ENCODE results near the gene KRT72. TPM values are rescaled to one million over a fixed set of nuclear protein-coding genes. Genes with fewer than 3 reads are reported as not detected.
A peak's percentile ranks its signal among the peaks of the same experiment; 100 is the strongest.

KRT72 gene
- total RNA-seq, 1 donor from 2014 or later: 0.18 TPM

- intact Hi-C loops (cut with DNase I): no loop called here
- no peak for DNase-seq (ENCODE audit: low spot score)
- no peak for ATAC-seq
Observed at GRCh38 chr12:52557476-52557875, 43.8 kb downstream of the KRT72 start.

GRCh38 chr12:52555577-52555976, 45.7 kb downstream of the KRT72 start:
- intact Hi-C loops (cut with DNase I): no loop called here
- ATAC-seq: no peak
- DNase-seq (ENCODE audit: low spot score): no peak

DNA sequence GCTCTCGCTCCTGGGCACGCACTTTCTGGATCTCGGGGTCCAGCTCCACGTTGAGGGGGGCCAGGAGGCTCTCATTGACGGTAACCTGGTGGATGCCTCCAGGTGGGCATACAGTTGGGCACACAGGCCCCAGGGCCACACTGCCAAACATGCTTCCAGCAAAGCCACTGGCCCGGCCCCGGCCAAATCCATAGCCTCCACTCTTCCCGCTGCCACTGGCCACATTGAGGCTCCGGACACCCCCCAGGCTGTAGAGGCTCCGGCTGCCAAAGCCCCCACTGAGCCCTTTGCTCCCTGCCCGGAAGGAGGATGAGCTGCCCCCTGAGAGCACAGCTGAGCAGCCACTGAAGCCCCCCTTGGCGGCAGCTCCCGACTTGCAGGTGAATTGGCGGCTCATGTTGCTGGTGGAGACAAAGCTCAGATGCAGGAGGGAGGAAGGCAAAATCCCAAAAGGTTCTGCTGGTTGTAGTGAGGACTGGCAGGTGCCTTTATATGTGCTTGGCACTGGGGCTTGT, 48.5 kb downstream of the KRT72 start, which contains the start of gene KRT71:
Gene KRT71 (minus strand): TSS at position 465 of the 515 bp plus-strand sequence. CDS start 68 bp downstream, at position 397.
- DNase-seq (ENCODE audit: low spot score): no peak
- ATAC-seq: no peak
- intact Hi-C loops (cut with DNase I): no loop called here

GRCh38 chr12:52552055-52552454, 49.2 kb downstream of the KRT72 start:
- ATAC-seq (no peak), DNase-seq (ENCODE audit: low spot score) (no peak)
- intact Hi-C loops (cut with DNase I): no loop called here

DNA sequence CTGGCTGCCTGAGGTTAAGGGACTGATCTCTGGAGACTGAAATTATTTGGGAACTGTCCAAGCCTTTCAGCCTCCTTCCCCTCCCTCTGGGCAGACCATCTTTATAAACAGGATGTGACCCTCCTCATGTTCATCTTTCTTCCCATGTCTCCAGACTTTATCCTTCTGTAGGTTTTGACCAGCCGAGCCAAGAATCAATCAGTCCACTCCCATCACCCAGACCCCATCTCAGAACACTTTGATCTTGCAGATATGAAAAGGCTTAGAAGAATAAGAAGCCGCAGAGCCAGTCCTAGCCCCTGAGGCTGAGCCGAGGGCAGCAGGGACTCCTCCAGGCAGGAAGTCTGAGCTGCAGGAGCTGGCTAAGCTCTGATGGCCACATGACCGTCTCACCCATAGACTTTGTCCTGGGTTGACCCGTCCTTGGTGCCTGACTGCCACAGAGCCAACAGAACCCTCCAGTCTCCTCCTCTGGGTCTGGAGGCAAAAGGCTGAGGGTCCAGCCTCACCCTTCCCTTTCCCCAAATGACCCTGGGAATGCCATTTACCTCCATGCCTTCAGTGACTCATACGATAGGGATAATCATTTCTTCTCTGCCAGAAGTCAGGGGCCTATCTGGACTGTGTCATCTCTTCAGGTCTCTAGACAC, 49.9 kb downstream of the KRT72 start:
- ATAC-seq (no peak), DNase-seq (ENCODE audit: low spot score) (no peak)
- intact Hi-C loops (cut with DNase I): no loop called here

GRCh38 chr12:52546126-52546525, 55.1 kb downstream of the KRT72 start:
- intact Hi-C loops (cut with DNase I): no loop called here
- ATAC-seq (no peak), DNase-seq (ENCODE audit: low spot score) (no peak)

DNA sequence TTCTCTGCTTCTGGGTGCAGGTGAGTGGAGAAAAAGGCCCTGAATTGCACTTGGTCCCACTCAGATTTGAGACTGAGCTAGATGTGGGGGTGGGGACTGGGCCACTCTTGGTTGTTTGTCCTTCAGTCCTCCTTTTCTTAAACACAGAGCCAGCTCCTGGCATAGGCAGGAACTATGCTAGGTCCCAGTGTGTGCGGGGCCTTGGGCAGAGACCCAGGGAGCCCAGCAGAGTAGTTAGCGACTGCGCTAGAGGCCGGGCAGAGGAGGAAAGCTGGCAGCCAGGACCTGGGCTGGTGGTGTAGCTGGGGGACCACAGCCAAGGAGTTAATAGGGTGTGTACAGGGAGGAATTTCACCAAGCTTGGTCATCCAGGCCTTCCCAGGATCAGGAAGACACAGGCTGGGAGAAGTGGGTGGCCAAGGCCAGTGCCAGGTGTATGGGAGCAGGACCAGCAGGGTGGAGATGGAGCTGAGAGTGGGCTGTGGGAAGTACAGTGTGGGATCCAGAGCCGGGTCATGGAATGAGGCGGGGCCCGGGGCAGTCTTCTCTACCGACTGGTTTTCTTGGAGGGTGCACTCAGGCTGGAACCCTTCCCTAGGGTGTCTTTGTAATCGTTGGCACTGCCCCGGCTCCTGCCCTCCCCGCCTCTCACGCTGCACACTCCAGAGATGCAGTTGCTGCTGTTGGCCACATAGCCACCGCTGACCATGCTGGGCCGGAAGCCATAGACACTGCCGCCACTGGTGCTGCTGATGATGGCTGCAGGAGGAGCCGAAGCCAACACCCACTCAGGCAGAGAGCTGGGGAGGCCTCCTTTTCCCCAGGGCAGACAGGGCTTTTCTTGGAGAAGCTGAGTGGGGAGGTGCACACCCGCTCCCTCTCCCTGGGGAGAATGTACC, 57.0 kb downstream of the KRT72 start:
- ATAC-seq (peak; percentile 56), DNase-seq (ENCODE audit: low spot score) (no peak)
- intact Hi-C loops (cut with DNase I): no loop called here

GRCh38 chr12:52542785-52543318, 58.4 kb downstream of the KRT72 start:
- ATAC-seq (no peak), DNase-seq (ENCODE audit: low spot score) (no peak)
- intact Hi-C loops (cut with DNase I): no loop called here

DNA sequence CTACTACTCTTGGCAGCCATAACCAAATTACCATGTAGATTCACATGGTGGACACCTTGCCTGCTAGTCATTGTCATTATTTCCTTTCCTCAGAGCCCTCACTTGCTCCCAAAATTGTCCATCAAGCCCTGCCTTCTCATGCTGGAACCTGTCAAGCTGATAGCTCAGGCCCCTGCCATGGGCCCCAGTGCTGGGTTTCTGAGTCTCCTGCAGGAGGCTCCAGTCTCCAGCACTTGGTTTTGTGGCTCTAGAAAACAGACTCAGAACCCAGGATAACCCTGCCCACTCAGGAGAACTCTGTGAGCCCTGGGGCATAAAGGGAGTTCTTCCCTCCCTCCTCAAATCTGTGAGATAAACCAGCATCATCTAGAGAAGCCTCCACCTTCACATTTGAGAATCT, 59.1 kb downstream of the KRT72 start:
- DNase-seq (ENCODE audit: low spot score): no peak
- intact Hi-C loops (cut with DNase I): no loop called here

DNA sequence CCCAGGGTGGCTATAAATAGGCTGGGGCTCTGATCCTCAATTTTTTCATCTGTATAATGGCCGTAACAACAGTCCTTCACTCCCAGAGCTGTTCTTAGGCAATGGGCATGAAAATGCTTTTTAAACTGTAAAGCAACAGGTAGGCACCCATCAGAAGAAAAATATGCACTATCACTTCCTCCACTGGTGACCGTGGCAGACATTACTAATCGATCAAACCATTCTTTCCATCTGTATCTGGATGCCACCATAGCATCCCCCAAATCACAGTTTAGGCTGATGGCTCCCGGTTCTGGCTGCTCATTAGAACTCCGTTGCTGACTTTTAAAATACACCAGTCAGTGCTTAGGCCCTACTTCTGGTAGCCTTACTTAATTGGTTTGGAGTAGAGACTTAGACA, 59.6 kb downstream of the KRT72 start:
- ATAC-seq (no peak), DNase-seq (ENCODE audit: low spot score) (no peak)
- intact Hi-C loops (cut with DNase I): no loop called here

More for the DNA sequence above, 59.1 kb downstream of the KRT72 start:
- ATAC-seq: no peak

GRCh38 chr12:52540531-52540930, 60.7 kb downstream of the KRT72 start:
- intact Hi-C loops (cut with DNase I): no loop called here
- DNase-seq (ENCODE audit: low spot score) (no peak), ATAC-seq (no peak)

DNA sequence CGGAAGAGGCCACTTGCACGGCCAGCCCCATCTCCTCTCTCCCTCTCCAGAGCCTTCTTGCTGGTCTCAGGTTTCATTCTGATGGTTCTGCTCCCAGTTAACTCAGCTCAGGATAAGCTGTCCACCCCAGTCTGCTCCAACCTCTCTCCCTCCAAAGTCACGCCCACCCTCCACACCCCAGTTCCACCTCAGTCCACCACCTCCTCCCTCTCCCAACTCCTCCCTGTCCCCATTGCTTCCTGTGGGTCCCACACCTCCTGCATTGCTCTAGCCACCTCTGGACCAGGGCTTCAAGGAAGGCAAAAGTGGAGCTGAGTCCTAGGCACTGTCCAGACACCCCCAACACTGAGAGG, 61.5 kb downstream of the KRT72 start:
- intact Hi-C loops (cut with DNase I): no loop called here
- no peak for DNase-seq (ENCODE audit: low spot score)
- ATAC-seq: no peak

DNA sequence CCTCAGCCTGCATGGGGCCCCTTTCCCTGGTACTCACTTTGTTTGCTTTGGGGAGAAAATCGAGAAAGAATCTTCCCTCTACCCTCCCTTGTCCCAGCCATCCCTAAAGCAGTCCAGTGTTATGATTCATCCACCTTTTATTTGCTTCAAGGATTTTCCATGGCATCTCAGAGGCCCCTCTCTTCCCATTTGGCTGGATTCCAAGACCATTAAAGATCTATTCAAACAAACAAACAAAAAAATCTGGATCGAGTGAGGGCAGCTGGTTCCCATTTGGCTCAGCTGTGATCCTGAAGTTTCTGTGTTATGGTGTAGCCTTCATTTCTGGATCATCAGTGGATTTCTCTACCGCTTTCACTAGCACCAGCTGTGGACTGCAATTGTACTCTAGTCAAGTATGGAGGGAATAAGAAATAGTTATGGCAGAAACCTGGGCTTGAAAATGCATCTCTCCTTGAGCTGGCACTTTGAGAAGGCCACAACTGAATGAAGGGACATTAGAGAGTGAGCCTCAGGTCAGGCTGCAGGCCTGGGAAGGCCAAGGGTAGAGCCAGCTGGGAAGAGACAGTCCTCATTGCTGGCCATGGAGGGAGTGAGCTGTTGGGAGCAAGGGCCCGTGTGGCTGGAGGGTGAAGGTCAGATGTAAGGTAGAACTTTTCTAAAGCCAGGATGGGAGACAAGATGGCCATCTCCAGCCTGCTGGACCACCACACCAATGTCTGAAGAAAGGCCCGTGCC, 62.0 kb downstream of the KRT72 start:
- DNase-seq (ENCODE audit: low spot score): no peak
- intact Hi-C loops (cut with DNase I): no loop called here
- ATAC-seq: peak; percentile 78

DNA sequence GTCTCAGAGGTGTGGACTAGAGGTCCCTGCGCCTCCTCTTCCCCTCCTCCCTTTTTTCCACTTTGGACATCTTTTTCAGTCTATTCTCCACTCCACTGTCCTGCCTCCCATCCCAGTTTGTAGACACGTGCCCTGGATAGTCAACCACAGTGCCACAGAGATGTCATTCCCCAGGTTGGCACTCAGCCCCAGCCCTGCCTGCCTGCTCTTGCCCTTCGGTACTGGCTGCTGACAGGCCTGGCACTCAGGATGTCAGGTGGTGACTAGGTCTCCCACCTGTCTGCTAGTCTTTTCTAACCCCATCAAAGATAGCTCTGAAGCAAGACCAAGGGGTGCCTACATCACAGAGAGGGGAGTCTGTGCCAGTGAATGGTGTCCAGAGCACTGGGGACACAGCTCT, 64.2 kb downstream of the KRT72 start:
- DNase-seq (ENCODE audit: low spot score) (no peak), ATAC-seq (no peak)
- intact Hi-C loops (cut with DNase I): no loop called here

Other genes starting within 250 kb of the KRT72 start
- gene KRT85, start 234.0 kb downstream of the KRT72 start, total RNA-seq: not detected
- not detected for gene KRT84, start 215.8 kb downstream of the KRT72 start, total RNA-seq
- not detected for gene KRT82, start 195.1 kb downstream of the KRT72 start, total RNA-seq
- gene KRT75, start 167.1 kb downstream of the KRT72 start, total RNA-seq: not detected
- not detected for gene KRT6B, start 149.3 kb downstream of the KRT72 start, total RNA-seq
- gene KRT6C, start 127.7 kb downstream of the KRT72 start, total RNA-seq: not detected
- not detected for gene KRT6A, start 108.2 kb downstream of the KRT72 start, total RNA-seq
- 2.6 TPM for gene KRT5, start 81.1 kb downstream of the KRT72 start, total RNA-seq
- gene KRT71, start 48.3 kb downstream of the KRT72 start, total RNA-seq: not detected
- gene KRT74, start 27.6 kb downstream of the KRT72 start, total RNA-seq: not detected
- gene KRT73, start 17.1 kb upstream of the KRT72 start, total RNA-seq: not detected
- not detected for gene KRT2, start 50.7 kb upstream of the KRT72 start, total RNA-seq
- 1.3 TPM for gene KRT1, start 78.9 kb upstream of the KRT72 start, total RNA-seq
- not detected for gene KRT77, start 102.1 kb upstream of the KRT72 start, total RNA-seq
- not detected for gene KRT76, start 175.9 kb upstream of the KRT72 start, total RNA-seq
- not detected for gene KRT3, start 194.7 kb upstream of the KRT72 start, total RNA-seq
- not detected for gene KRT4, start 212.7 kb upstream of the KRT72 start, total RNA-seq
- gene KRT79, start 232.8 kb upstream of the KRT72 start, total RNA-seq: not detected
- not detected for gene KRT78, start 247.5 kb upstream of the KRT72 start, total RNA-seq